ENCODE data around the gene MYDGF. TPM values are rescaled to one million over a fixed set of nuclear protein-coding genes. Genes with fewer than 3 reads are reported as not detected.
A peak's percentile ranks its signal among the peaks of the same experiment; 100 is the strongest.

MYDGF gene
- total and polyA plus RNA-seq, 9 of the 15 experiments (the other 6 are each of a cell fraction or from before 2014, with no cell fraction given), result 4.2 to 141 (median 82.1) TPM

- no TSS peak for BruUV-seq (replicated peaks)
- no peak overlapping the region for H3K4me2 ChIP-seq (ENCODE audit: insufficient read depth, low read length)
- TF ChIP-seq, protein P1, sequence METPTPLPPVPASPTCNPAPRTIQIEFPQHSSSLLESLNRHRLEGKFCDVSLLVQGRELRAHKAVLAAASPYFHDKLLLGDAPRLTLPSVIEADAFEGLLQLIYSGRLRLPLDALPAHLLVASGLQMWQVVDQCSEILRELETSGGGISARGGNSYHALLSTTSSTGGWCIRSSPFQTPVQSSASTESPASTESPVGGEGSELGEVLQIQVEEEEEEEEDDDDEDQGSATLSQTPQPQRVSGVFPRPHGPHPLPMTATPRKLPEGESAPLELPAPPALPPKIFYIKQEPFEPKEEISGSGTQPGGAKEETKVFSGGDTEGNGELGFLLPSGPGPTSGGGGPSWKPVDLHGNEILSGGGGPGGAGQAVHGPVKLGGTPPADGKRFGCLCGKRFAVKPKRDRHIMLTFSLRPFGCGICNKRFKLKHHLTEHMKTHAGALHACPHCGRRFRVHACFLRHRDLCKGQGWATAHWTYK (CRISPR knock-in tag; IDR thresholded peaks at IDR 0.05), result no peak
- TF ChIP-seq ZNF778 (CRISPR knock-in tag; IDR thresholded peaks at IDR 0.05), result no peak
- no peak for TF ChIP-seq ZNF395 (CRISPR knock-in tag; IDR thresholded peaks at IDR 0.05)
- TF ChIP-seq ZNF354B (CRISPR knock-in tag; IDR thresholded peaks at IDR 0.05), result no peak
- TF ChIP-seq ZNF121 (CRISPR knock-in tag; conservative IDR thresholded peaks at IDR 0.05), result no peak
- TF ChIP-seq CBX5 (IDR thresholded peaks at IDR 0.05; ENCODE audit: borderline replicate concordance, low read depth), result no peak
- no peak for TF ChIP-seq PHF21A (IDR thresholded peaks at IDR 0.05; ENCODE audit: borderline replicate concordance, low read depth)
- TF ChIP-seq ESRRB (CRISPR knock-in tag; IDR thresholded peaks at IDR 0.05; ENCODE audit: borderline replicate concordance), result no peak
- TF ChIP-seq CTBP1 (IDR thresholded peaks at IDR 0.05; ENCODE audit: borderline replicate concordance), result no peak
- no peak for TF ChIP-seq ZNF586 (CRISPR knock-in tag; conservative IDR thresholded peaks at IDR 0.05)
- no peak for TF ChIP-seq HNRNPH1 (optimal IDR thresholded peaks at IDR 0.05; ENCODE audit: low read depth, low read length)
- no peak for TF ChIP-seq ZNF24 (IDR thresholded peaks at IDR 0.05)
- no peak for TF ChIP-seq DDX20 (tag; IDR thresholded peaks at IDR 0.05; ENCODE audit: low read depth)
- H3K4me1 ChIP-seq (replicated peaks in 1 of 2; ENCODE audit: control insufficient read depth in 2 of 2, insufficient read depth in 2 of 2, low read length in 2 of 2), result peaks cover 0 to 19% of the 10 kb centered on the region in 2 experiments; a peak in 1 of 5 replicates
- intact Hi-C loops (cut with micrococcal nuclease) (no loop called here), in situ Hi-C loops (cut with MboI) (no loop called here)
- H3K4me3 ChIP-seq, result no peak overlapping the region
- no peak overlapping the region for H3K27ac ChIP-seq (ENCODE audit: extremely low read depth, low read depth, low read length)
- ATAC-seq, result no peak
- DNase-seq (ENCODE audit: extremely low read depth in 1 of 4, low spot score in 3 of 4), result no peak
- no peaks in the 10 kb centered on the region for H3K9me1 ChIP-seq (ENCODE audit: control insufficient read depth, insufficient read depth, low read length)
- FAIRE-seq, result no peak
- H2AFZ ChIP-seq (ENCODE audit: low read depth, low read length), result no peak overlapping the region
- POLR2A ChIA-PET, result no interaction called here
- no peaks in the 10 kb centered on the region for H3K9me3 ChIP-seq (replicated peaks; ENCODE audit: control insufficient read depth, insufficient read depth, low read depth, low read length)
- no peaks in the 10 kb centered on the region for H3K27me3 ChIP-seq (ENCODE audit: control insufficient read depth in 2 of 2, insufficient read depth in 2 of 2, low read length in 2 of 2)
- H3K79me2 ChIP-seq (ENCODE audit: control insufficient read depth, insufficient read depth, low read length), result no peaks in the 10 kb centered on the region
- H3K36me3 ChIP-seq (ENCODE audit: control insufficient read depth, insufficient read depth, low read length), result peaks cover 73% of the 10 kb centered on the region; the same call in 2 of the 3 replicates
- CTCF ChIA-PET (ENCODE audit: low intra/inter-chr PET ratio), result no interaction called here
- WGBS (ENCODE audit: insufficient coverage, low coverage, missing lambda C conversion rate), result 90% methylated on average over 19 of the region's 19 CpGs
- no peaks in the 10 kb centered on the region for H4K20me1 ChIP-seq (replicated peaks; ENCODE audit: control insufficient read depth, insufficient read depth, low read length)
- H3K9ac ChIP-seq (ENCODE audit: insufficient read depth in 1 of 2, low read depth in 2 of 2, low read length in 2 of 2), result peak overlapping the region in 1 of 2 experiments; percentile 52; a peak in 1 of 4 replicates
These were observed 35.4 kb upstream of the MYDGF start for GRCh38 chr19:4705413-4706131.

Measured in K562 (cell line).